Neuronal stem cell (in vitro differentiated cells): ENCODE data around the gene SETD1B.

Experiments
- DNase-seq: peaks from one replicate; pipeline ENCODE4 v3.0.0-alpha.2; 2013; ENCODE audit warnings: low spot score
- H2AFZ ChIP-seq: one replicate; pipeline ENCODE4 v1.6.1; 2013; ENCODE audit warnings: mild to moderate bottlenecking, low read length, inconsistent platforms
- H2AK5ac ChIP-seq: 2 replicates; pipeline ENCODE4 v1.6.1; 2013; ENCODE audit warnings: low read depth, mild to moderate bottlenecking, inconsistent platforms, low read length, moderate library complexity, mixed read lengths
- H2BK120ac ChIP-seq: 2 replicates; pipeline ENCODE4 v1.6.1; 2013; ENCODE audit warnings: low read depth, mild to moderate bottlenecking, inconsistent platforms, low read length, moderate library complexity, mixed read lengths
- H2BK12ac ChIP-seq: one replicate; pipeline ENCODE4 v1.6.1; 2013; ENCODE audit warnings: low read length, inconsistent platforms
- H2BK15ac ChIP-seq: 2 replicates; pipeline ENCODE4 v1.6.1; 2013; ENCODE audit warnings: mild to moderate bottlenecking, low read length, inconsistent platforms, mixed read lengths
- H2BK5ac ChIP-seq: one replicate; pipeline ENCODE4 v1.6.1; 2013; ENCODE audit warnings: inconsistent platforms, mild to moderate bottlenecking, low read length, moderate library complexity
- H3K14ac ChIP-seq: one replicate; pipeline ENCODE4 v1.6.1; 2013; ENCODE audit warnings: low read length, inconsistent platforms
- H3K18ac ChIP-seq: 2 replicates; pipeline ENCODE4 v1.6.1; 2013; ENCODE audit warnings: low read length, inconsistent platforms
- H3K23ac ChIP-seq: 2 replicates; pipeline ENCODE4 v1.6.1; 2013; ENCODE audit warnings: low read depth, mild to moderate bottlenecking, mixed read lengths, low read length, inconsistent platforms; ENCODE audit not compliant: poor library complexity
- H3K27ac ChIP-seq: replicated peaks from 3 replicates; pipeline ENCODE4 v1.5.1; 2013; ENCODE audit warnings: low read length, inconsistent platforms
- H3K27me3 ChIP-seq, 3 experiments: 2 replicates each; pipeline ENCODE4 v1.6.1; 2013; ENCODE audit warnings: low read length in 3 of 3, mild to moderate bottlenecking in 2 of 3, inconsistent platforms in 1 of 3, low read depth in 1 of 3, mixed read lengths in 1 of 3, moderate library complexity in 1 of 3; ENCODE audit not compliant: control insufficient read depth in 3 of 3, insufficient read depth in 3 of 3
- H3K36me3 ChIP-seq, 2 donors: replicated peaks in 1 of 2; 2 replicates each; pipeline ENCODE4 v1.6.1; 2013; ENCODE audit warnings: low read length in 2 of 2; ENCODE audit not compliant: control insufficient read depth in 2 of 2, insufficient read depth in 2 of 2
- H3K4ac ChIP-seq: 2 replicates; pipeline ENCODE4 v1.6.1; 2013; ENCODE audit warnings: inconsistent platforms, mild to moderate bottlenecking, low read length, moderate library complexity
- H3K4me1 ChIP-seq, 2 donors: 1 replicate in 1 of 2; 2 replicates in 1 of 2; pipeline ENCODE4 v1.6.1; 2013; ENCODE audit warnings: low read length in 2 of 2, low read depth in 1 of 2; ENCODE audit not compliant: control insufficient read depth in 2 of 2, insufficient read depth in 1 of 2
- H3K4me2 ChIP-seq: one replicate; pipeline ENCODE4 v1.6.1; 2013; ENCODE audit warnings: mild to moderate bottlenecking, low read length, inconsistent platforms; ENCODE audit not compliant: insufficient read depth, poor library complexity, severe bottlenecking
- H3K4me3 ChIP-seq, 2 donors: 2 replicates each; pipeline ENCODE4 v1.5.1; 2013; ENCODE audit warnings: low read length in 2 of 2, mild to moderate bottlenecking in 2 of 2, inconsistent platforms in 1 of 2, moderate library complexity in 1 of 2
- H3K79me1 ChIP-seq: one replicate; pipeline ENCODE4 v1.6.1; 2013; ENCODE audit warnings: low read depth, mild to moderate bottlenecking, inconsistent platforms, low read length, moderate library complexity
- H3K9ac ChIP-seq: one replicate; pipeline ENCODE4 v1.6.1; 2013; ENCODE audit warnings: mild to moderate bottlenecking, low read depth, low read length, inconsistent platforms; ENCODE audit not compliant: poor library complexity
- H3K9me3 ChIP-seq, 2 donors: replicated peaks in 1 of 2; 2 replicates each; pipeline versions ENCODE3 to v1.6.1; 2013; ENCODE audit warnings: low read length in 2 of 2, mild to moderate bottlenecking in 2 of 2, inconsistent platforms in 1 of 2, low read depth in 1 of 2, mixed read lengths in 1 of 2, moderate library complexity in 1 of 2; ENCODE audit not compliant: control insufficient read depth in 2 of 2, insufficient read depth in 1 of 2
- H4K8ac ChIP-seq: one replicate; pipeline ENCODE4 v1.6.1; 2013; ENCODE audit warnings: low read depth, mild to moderate bottlenecking, inconsistent platforms, low read length, moderate library complexity
- H4K91ac ChIP-seq: one replicate; pipeline ENCODE4 v1.6.1; 2013; ENCODE audit warnings: low read length, low read depth, mild to moderate bottlenecking, inconsistent platforms; ENCODE audit not compliant: poor library complexity
- WGBS, 2 donors: extraction: QIAGEN DNeasy Blood & Tissue Kit; methylation state at CpG; one replicate each; pipeline ENCODE4 v1.1.7; 2013; ENCODE audit warnings: missing lambda C conversion rate in 2 of 2, mixed read lengths in 1 of 2; ENCODE audit not compliant: insufficient read length in 2 of 2, insufficient replicate concordance in 1 of 2; ENCODE audit errors: extremely low coverage in 2 of 2; 5-methylcytosine and 5-hydroxymethylcytosine counted together

SETD1B gene

GRCh38 chr12:121823727-121824115 is 19.9 kb downstream of the SETD1B start:
- H3K27me3 ChIP-seq, result no peaks in the 10 kb centered on the region
- no peak overlapping the region for H4K91ac ChIP-seq
- H4K8ac ChIP-seq, result no peak overlapping the region
- no peak overlapping the region for H3K27ac ChIP-seq
- H3K18ac ChIP-seq, result no peak overlapping the region
- no peak overlapping the region for H3K9ac ChIP-seq
- no peak overlapping the region for H2AK5ac ChIP-seq
- H3K36me3 ChIP-seq, result peaks cover 51 to 93% of the 10 kb centered on the region in 2 donors
- H3K4me3 ChIP-seq, result peak overlapping the region in 1 of 2 donors; percentile 11
- peak overlapping the region; percentile 2 for H2BK5ac ChIP-seq
- no peak overlapping the region for H3K4ac ChIP-seq
- no peak overlapping the region for H3K14ac ChIP-seq
- H3K23ac ChIP-seq, result no peak overlapping the region
- H2BK15ac ChIP-seq, result no peak overlapping the region
- H3K4me2 ChIP-seq, result no peak overlapping the region
- no peak for DNase-seq
- H3K79me1 ChIP-seq, result peaks cover 6% of the 10 kb centered on the region
- no peaks in the 10 kb centered on the region for H3K4me1 ChIP-seq
- no peak overlapping the region for H2AFZ ChIP-seq
- no CpG with 5 or more reads among the region's 12 CpGs for WGBS, 2 donors
- no peaks in the 10 kb centered on the region for H3K9me3 ChIP-seq
- no peak overlapping the region for H2BK120ac ChIP-seq
- no peak overlapping the region for H2BK12ac ChIP-seq

GRCh38 chr12:121825041-121825523 is 21.3 kb downstream of the SETD1B start:
- H3K36me3 ChIP-seq, result peaks cover 52 to 95% of the 10 kb centered on the region in 2 donors
- no peak overlapping the region for H2AK5ac ChIP-seq
- WGBS, 2 donors, result no CpG with 5 or more reads among the region's 18 CpGs
- no peak overlapping the region for H3K4me2 ChIP-seq
- H4K91ac ChIP-seq, result no peak overlapping the region
- no peaks in the 10 kb centered on the region for H3K27me3 ChIP-seq
- no peaks in the 10 kb centered on the region for H3K79me1 ChIP-seq
- H2BK15ac ChIP-seq, result no peak overlapping the region
- peak overlapping the region; percentile 2 for H3K9ac ChIP-seq
- H2BK12ac ChIP-seq, result no peak overlapping the region
- H3K23ac ChIP-seq, result no peak overlapping the region
- H3K27ac ChIP-seq, result no peak overlapping the region
- DNase-seq, result no peak
- H2BK120ac ChIP-seq, result no peak overlapping the region
- no peak overlapping the region for H3K18ac ChIP-seq
- H4K8ac ChIP-seq, result no peak overlapping the region
- H2AFZ ChIP-seq, result no peak overlapping the region
- no peaks in the 10 kb centered on the region for H3K4me1 ChIP-seq
- H3K14ac ChIP-seq, result no peak overlapping the region
- no peak overlapping the region for H3K4ac ChIP-seq
- H3K4me3 ChIP-seq, result no peak overlapping the region
- H3K9me3 ChIP-seq, result no peaks in the 10 kb centered on the region
- H2BK5ac ChIP-seq, result no peak overlapping the region

GRCh38 chr12:121826318-121827150 is 22.7 kb downstream of the SETD1B start:
- Histone ChIP-seq H3K27me3 (no peaks in the 10 kb centered on the region), H3K14ac (no peak overlapping the region), H2BK5ac (no peak overlapping the region), H3K36me3 (peaks cover 51 to 91% of the 10 kb centered on the region in 2 donors), H3K4me2 (no peak overlapping the region), H4K8ac (no peak overlapping the region), H4K91ac (no peak overlapping the region), H3K4me3 (no peak overlapping the region), H3K4me1 (no peaks in the 10 kb centered on the region), H2BK15ac (no peak overlapping the region), H3K23ac (no peak overlapping the region), H2BK12ac (no peak overlapping the region), H3K18ac (no peak overlapping the region), H3K9me3 (no peaks in the 10 kb centered on the region), H2AFZ (no peak overlapping the region), H2AK5ac (no peak overlapping the region), H3K27ac (no peak overlapping the region), H3K9ac (no peak overlapping the region), H2BK120ac (no peak overlapping the region), H3K4ac (no peak overlapping the region), H3K79me1 (no peaks in the 10 kb centered on the region)
- WGBS, 2 donors, result no CpG with 5 or more reads among the region's 18 CpGs
- DNase-seq, result no peak

GRCh38 chr12:121827351-121828099 is 23.7 kb downstream of the SETD1B start:
- Histone ChIP-seq H2BK120ac (no peak overlapping the region), H2AK5ac (no peak overlapping the region), H3K9ac (no peak overlapping the region), H3K18ac (no peak overlapping the region), H3K36me3 (peaks cover 50 to 91% of the 10 kb centered on the region in 2 donors), H3K9me3 (no peaks in the 10 kb centered on the region), H3K23ac (peak overlapping the region; percentile 1), H3K79me1 (no peaks in the 10 kb centered on the region), H3K4me3 (no peak overlapping the region), H3K27me3 (no peaks in the 10 kb centered on the region), H3K14ac (no peak overlapping the region), H4K8ac (no peak overlapping the region), H3K4me2 (no peak overlapping the region), H3K4ac (no peak overlapping the region), H2BK15ac (no peak overlapping the region), H4K91ac (no peak overlapping the region), H3K27ac (no peak overlapping the region), H2AFZ (no peak overlapping the region), H3K4me1 (no peaks in the 10 kb centered on the region), H2BK5ac (no peak overlapping the region), H2BK12ac (no peak overlapping the region)
- DNase-seq, result no peak
- WGBS, 2 donors, result no CpG with 5 or more reads among the region's 48 CpGs
